NK-92 (cell line): Measurements from ENCODE around the gene TCEA3.
"Not testable (repeated sequence)": the region's sequence is repeated elsewhere in the genome, so short reads cannot be mapped to it uniquely, and the experiment has no call there.

ENCODE experiments used
- DNase-seq: peaks from one replicate; lab custom pipeline; 2025; ENCODE audit not compliant: unreplicated experiment; lab: John Stamatoyannopoulos, UW

Gene TCEA3

GRCh38 chr1:23394181-23394580 lies 30.4 kb downstream of the TCEA3 start:
- DNase-seq, result no peak

- no peak for DNase-seq
Observed at GRCh38 chr1:23393706-23394105, 30.8 kb downstream of the TCEA3 start.

- DNase-seq, result no peak
Observed at GRCh38 chr1:23392125-23392855, 32.3 kb downstream of the TCEA3 start.

GRCh38 chr1:23389837-23390321 lies 34.7 kb downstream of the TCEA3 start:
- no peak for DNase-seq

- no peak for DNase-seq
Observed at GRCh38 chr1:23387494-23387893, 37.1 kb downstream of the TCEA3 start.

GRCh38 chr1:23385119-23385621 lies 39.4 kb downstream of the TCEA3 start:
- no peak for DNase-seq

- no peak for DNase-seq
Observed at GRCh38 chr1:23384312-23385058, 40.1 kb downstream of the TCEA3 start.

- DNase-seq, result no peak
Observed at GRCh38 chr1:23383577-23384311, 40.8 kb downstream of the TCEA3 start.

- DNase-seq, result no peak
Observed at GRCh38 chr1:23381233-23381885, 43.2 kb downstream of the TCEA3 start.

- DNase-seq, result no peak
Observed at GRCh38 chr1:23380719-23381118, 43.8 kb downstream of the TCEA3 start.

- not testable (repeated sequence) for DNase-seq
Observed at GRCh38 chr1:23380236-23380635, 44.3 kb downstream of the TCEA3 start.

GRCh38 chr1:23376890-23377811 lies 47.4 kb downstream of the TCEA3 start:
- DNase-seq, result no peak

- DNase-seq, result not testable (repeated sequence)
Observed at GRCh38 chr1:23374079-23374735, 50.3 kb downstream of the TCEA3 start.

GRCh38 chr1:23371987-23372880 lies 52.3 kb downstream of the TCEA3 start:
- no peak for DNase-seq

GRCh38 chr1:23370709-23371584 lies 53.6 kb downstream of the TCEA3 start:
- no peak for DNase-seq

GRCh38 chr1:23370330-23370708 lies 54.2 kb downstream of the TCEA3 start:
- no peak for DNase-seq

- DNase-seq, result no peak
Observed at GRCh38 chr1:23369335-23370013, 55.1 kb downstream of the TCEA3 start, which contains the start of gene ZNF436. Gene ZNF436, minus strand, starts transcription at chr1:23369836. Its CDS starts 1,831 bp downstream, at chr1:23368005.
